ENCODE results near the gene NTM.

- TF ChIP-seq, protein P1, sequence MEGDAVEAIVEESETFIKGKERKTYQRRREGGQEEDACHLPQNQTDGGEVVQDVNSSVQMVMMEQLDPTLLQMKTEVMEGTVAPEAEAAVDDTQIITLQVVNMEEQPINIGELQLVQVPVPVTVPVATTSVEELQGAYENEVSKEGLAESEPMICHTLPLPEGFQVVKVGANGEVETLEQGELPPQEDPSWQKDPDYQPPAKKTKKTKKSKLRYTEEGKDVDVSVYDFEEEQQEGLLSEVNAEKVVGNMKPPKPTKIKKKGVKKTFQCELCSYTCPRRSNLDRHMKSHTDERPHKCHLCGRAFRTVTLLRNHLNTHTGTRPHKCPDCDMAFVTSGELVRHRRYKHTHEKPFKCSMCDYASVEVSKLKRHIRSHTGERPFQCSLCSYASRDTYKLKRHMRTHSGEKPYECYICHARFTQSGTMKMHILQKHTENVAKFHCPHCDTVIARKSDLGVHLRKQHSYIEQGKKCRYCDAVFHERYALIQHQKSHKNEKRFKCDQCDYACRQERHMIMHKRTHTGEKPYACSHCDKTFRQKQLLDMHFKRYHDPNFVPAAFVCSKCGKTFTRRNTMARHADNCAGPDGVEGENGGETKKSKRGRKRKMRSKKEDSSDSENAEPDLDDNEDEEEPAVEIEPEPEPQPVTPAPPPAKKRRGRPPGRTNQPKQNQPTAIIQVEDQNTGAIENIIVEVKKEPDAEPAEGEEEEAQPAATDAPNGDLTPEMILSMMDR (IDR thresholded peaks at IDR 0.05) = no peak
- no peak for TF ChIP-seq POLR2A (IDR thresholded peaks at IDR 0.05)
These were observed 16.6 kb upstream of the NTM start for GRCh38 chr11:131353766-131354165.

All from uterus (tissue), 2 donors.